ENCODE measurements around the gene SLC5A3.

SLC5A3 gene

DNA sequence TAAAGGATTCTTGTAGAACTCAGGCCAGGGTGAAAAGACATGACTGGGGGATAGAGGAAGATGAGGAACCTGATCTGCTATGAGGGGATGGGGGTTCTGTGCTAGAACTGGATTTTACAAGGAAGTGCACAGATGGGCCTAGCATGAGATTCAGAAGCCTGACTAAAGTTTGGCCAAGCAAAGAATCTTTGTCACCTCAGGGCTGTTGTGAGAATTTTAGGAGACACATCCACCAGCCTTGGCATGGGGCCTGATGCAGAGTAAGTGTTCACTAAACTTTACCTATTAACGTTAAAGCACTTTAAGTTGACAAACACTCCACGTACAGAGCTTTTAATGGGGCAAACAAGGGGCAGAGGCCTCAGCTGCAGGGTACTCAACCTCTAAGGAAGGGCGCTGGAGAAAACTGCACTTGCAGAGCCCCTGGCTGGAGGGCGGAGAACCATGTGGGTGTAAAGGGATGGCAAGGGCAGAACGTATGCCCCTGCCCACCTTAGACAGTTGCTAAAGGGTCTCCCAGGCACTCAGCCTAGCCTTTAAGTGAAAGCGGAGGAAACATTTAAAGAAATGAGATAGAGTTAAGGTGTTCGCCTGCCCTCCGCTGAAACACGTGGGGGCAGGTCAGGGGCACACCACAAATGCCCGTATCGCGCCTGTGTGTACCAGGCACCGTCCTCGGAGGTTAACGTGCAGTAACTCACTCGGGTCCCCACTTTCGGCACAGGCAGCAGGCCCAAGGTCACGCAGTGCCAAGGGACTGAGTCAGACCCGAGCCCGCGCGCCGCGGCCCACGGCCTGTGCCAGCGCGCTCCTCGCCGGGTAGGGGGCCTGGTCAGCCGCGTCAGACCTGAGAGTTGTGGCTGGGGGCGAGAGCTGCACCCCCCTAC, 990 bp upstream of the SLC5A3 start:
- no peak for DNase-seq

GRCh38 chr21:34073749-34074282, 438 bp downstream of the SLC5A3 start:
- no peak for DNase-seq

GRCh38 chr21:34074283-34075090, 1.1 kb downstream of the SLC5A3 start:
- no peak for DNase-seq

- no peak for DNase-seq
Measured at GRCh38 chr21:34075091-34075425, 1.7 kb downstream of the SLC5A3 start.

DNA sequence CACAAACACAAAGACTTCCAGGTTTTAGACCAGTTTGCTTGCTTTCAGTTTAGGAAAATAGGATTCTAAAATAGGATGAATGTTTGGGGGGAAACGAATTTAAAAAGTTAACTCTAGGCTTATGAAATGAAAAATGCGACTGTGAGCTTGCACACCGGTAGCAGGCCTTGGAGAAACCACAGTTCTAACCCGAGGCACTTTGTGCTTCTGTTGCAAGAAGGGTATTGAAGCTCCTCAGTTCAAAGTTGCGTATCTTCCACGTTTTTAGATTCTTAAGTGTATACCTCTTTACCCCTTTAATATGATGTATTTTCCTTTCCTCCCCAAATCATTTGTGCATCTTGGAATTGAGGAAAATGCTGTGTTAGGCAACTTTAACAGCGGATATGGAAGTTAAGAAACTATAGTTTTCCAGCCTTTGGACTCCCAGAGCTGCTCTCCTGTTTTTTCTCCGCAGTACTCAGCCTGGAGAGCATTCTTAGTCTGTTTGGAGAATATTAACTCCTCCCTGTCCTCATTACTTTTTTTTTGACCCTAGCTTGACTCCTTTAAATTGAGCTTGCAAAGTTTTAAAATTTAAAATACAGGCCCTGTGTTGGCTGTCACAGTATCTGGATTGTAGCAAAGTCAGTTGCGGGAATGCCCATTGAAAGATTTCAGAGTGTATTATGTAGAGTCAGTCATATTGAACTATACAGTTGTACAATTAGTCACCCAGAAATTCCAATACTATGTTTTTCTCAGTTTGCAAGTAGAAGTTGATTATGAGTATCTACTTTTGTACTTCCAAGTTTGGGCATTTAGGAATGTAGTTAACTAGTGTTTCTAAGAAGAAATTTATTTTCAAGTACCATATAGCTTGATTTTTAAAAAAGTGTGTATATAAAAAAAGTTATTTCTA, 2.6 kb downstream of the SLC5A3 start:
- no peak for DNase-seq

DNA sequence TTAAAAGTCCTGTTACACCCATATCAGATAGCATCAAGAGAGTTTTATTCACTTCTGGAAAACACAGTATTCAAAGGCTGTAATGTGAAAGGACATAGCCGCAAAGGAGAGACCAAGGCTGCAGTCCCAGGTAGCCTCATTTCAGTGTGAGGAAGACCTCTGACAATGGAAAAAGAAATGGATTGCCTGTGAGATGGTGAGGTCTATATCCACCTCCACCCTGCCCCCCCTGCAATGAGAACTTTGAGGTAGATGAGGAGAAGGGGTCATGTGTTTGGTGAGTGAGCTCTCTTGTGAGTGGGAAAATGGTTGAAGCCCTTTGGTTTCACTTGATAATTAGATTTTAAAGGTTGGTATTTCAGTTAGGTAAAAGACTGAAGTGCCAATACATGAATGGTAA, 3.5 kb downstream of the SLC5A3 start:
- no peak for DNase-seq

- DNase-seq = no peak
Measured at GRCh38 chr21:34077888-34078287, 4.5 kb downstream of the SLC5A3 start.

GRCh38 chr21:34078915-34079314, 5.5 kb downstream of the SLC5A3 start:
- DNase-seq = no peak

- no peak for DNase-seq
Measured at GRCh38 chr21:34080710-34081109, 7.3 kb downstream of the SLC5A3 start.

DNA sequence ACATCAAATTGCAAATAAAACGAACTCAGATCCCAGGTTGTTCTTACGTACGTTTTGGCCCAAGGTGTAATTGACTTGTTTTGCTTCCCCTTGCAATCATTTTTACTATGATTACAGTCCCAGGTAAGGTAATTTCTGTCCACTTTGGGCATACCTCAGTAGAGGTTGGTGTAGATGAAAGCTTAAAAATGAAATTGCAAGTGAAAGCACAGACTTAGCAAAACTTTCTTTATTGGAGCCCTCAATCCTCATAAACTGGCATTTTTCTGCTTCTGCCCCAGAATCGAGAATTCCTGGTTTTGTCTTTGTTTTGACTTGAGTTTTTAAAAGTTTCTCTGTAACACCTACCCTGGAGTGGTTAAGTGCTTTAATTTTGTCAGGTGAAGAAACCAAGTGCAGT, 9.4 kb downstream of the SLC5A3 start:
- no peak for DNase-seq

DNA sequence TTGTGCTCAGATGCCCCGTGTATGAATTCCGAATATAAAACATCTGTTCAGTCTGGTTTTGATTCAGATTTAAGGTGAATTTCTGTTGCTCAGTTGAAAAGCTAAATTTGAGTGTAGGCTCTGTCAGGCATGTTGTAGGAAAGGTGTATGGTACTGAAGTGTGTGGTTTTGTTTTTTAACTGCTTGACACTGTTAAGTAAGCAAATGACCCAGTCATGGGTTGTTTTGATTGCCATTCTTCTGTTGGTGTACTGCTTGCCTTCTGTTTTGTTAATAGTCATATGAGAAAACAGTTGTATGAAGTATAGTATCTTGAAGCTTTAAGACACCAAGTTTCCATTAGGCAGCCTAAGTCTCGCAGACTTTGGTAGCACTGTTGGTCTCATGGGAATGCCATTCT, 10.0 kb downstream of the SLC5A3 start:
- DNase-seq = no peak

DNA sequence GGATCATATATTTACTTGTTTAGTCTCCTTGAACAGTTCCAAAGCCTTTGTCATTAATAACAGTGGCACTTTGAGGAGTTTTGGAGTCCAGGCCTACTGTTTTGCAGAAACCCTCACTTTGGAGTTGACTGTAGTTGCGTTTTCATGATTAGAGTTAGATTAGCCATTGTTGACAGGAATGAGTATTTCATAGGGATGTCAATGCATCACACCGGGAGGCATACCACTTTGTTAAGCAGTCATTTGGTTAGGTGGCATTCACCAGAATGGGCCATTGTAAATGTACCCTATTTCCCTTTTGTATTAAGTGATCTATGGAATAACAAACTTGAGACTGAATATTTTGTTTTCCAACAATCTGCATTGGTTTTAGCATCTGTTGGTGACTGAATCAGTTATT, 11.8 kb downstream of the SLC5A3 start:
- no peak for DNase-seq

- no peak for DNase-seq
Measured at GRCh38 chr21:34086887-34087306, 13.5 kb downstream of the SLC5A3 start.

GRCh38 chr21:34088752-34089151, 15.4 kb downstream of the SLC5A3 start:
- no peak for DNase-seq

GRCh38 chr21:34091032-34091431, 17.7 kb downstream of the SLC5A3 start:
- DNase-seq = no peak

DNA sequence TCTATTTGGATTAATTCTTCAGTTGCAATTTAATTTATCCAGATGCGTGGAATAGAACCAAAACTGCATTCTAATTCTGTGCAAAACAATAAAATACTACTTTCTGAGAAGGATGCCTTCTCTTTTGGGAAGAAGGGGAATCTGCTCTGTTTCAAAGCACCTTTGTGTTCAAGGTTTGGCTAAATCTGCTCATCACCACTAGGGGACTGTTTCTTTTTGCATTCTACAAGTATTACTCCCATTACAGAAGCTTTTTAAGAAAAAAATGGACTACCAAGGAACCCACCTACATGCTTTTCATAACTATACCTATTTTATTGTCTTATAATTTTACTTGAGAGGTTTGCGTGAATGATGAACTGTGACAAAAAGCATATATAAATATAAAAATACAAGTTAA, 18.2 kb downstream of the SLC5A3 start:
- no peak for DNase-seq

DNA sequence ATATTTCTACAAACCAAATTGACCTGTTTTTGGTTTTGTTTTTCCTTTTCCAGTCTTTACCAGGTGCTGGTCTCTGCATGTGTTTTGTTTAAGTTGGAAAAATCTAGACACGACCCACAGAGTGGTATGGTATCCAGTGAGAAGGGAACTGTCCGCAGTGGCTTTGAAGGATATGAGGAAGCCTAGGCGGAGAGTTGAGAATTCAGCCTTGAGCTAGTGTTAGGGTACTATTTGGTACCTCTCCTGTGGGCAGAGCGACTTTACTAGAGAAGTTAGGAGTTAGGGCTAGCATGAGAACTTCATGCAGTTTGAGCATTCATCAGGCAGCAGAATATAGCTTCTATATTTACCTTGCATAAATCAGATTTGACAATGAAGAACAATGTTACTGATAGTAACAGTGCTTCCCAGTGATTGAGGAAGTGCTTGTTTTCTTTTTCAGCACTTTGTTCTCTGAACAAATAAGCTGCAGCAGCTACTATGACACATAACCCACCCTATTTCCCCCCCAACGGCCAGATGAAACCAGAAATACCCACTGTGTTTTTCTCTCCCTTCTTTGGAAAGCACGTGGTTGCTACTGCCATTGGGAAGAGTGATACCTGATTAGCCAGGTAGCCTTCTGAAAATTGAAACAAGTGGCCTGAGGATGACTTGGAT, 19.0 kb downstream of the SLC5A3 start:
- peak; percentile 0 for DNase-seq

GRCh38 chr21:34093083-34093482, 19.7 kb downstream of the SLC5A3 start:
- no peak for DNase-seq

DNA sequence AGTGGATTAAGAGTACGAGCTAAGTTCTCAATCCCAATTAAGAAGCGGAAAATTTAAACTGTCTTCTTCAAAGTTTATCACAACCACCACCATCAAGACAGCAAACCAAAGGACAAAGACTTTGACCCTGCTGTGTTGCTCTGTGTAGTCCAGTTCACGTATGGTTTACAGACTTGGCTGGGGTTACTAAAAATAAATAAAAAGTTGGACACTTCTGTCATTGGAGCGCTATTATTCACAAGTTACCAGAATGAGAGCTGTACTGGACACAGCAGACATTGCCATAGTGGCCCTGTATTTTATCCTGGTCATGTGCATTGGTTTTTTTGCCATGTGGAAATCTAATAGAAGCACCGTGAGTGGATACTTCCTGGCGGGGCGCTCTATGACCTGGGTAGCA, 21.6 kb downstream of the SLC5A3 start:
- no peak for DNase-seq

DNA sequence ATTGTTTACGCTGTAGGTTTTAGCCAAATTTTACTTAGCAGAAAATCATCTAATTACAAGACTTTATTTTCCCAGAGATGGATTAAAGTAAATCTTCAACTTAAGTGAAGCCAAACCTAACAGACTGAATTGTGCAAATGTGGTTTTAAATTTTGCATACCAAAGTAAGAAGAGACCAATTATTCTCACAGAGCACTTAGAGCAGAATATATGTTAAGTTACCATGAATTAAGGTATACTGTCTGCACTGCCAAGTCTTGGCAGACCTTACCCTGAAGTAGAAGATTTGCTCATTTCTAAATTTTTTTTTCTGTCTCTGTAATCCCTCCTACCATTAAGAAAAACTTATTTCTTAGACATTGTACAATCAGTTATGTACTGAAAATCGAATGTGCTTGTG, 24.1 kb downstream of the SLC5A3 start:
- DNase-seq = no peak

DNA sequence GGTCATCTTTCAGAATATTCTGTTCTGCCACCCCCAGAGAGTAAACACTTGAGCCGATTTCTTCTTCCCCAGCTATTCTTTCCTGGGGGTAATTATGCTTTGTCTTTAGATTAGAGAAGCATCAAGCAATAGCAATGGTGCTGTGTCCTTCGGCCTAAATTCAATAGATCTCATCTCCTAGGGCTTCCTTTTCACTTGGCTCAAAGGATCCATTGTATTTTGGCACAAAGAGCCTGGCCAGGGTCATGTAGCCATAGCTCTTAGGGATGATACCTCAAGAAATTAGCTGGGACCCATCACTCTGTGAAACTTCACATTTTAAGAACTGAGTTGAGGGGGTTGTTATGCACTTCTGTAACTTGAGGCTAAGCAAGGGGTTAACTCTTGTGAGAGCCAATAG, 27.0 kb downstream of the SLC5A3 start:
- no peak for DNase-seq

GRCh38 chr21:34100790-34101189, 27.4 kb downstream of the SLC5A3 start:
- no peak for DNase-seq

Measured in SHP77 treated with DMSO at 0.1 percent for 48 hours (cell line).